ENCODE measurements around the gene SLC40A1. TPM values are rescaled to one million over a fixed set of nuclear protein-coding genes. Genes with fewer than 3 reads are reported as not detected.

Gene SLC40A1
- total RNA-seq, 1 experiment from 2014 or later, result not detected

- Histone ChIP-seq H2BK15ac (ENCODE audit: low read depth, low read length) (no peak overlapping the region), H2BK12ac (ENCODE audit: insufficient read length, low read depth, low read length) (no peak overlapping the region), H3K79me2 (ENCODE audit: insufficient read depth, low read length) (no peaks in the 10 kb centered on the region), H2AFZ (ENCODE audit: low read length) (no peak overlapping the region), H4K20me1 (ENCODE audit: control insufficient read depth, insufficient read depth, insufficient read length) (no peaks in the 10 kb centered on the region), H3K14ac (ENCODE audit: insufficient read depth, low read length) (no peak overlapping the region), H3K27me3 (ENCODE audit: insufficient read depth, low read length) (peaks cover 18% of the 10 kb centered on the region; the same call in 1 of the 2 replicates), H2BK120ac (ENCODE audit: low read depth, low read length, poor library complexity, severe bottlenecking) (no peak overlapping the region), H4K8ac (replicated peaks; ENCODE audit: insufficient read length, low read depth, low read length) (no peak overlapping the region), H2BK5ac (ENCODE audit: insufficient read length, low read length) (no peak overlapping the region), H3K4ac (ENCODE audit: low read depth, low read length) (no peak overlapping the region), H3K18ac (ENCODE audit: insufficient read length, low read depth, low read length) (no peak overlapping the region), H3K79me1 (ENCODE audit: insufficient read depth, low read depth, low read length, poor library complexity, severe bottlenecking) (no peaks in the 10 kb centered on the region), H3K23me2 (ENCODE audit: insufficient read length, low read depth, low read length, poor library complexity, severe bottlenecking) (no peaks in the 10 kb centered on the region), H2AK5ac (ENCODE audit: insufficient read length, low read length) (no peak overlapping the region), H3K23ac (ENCODE audit: insufficient read length, low read depth, low read length) (no peak overlapping the region), H3K4me2 (ENCODE audit: insufficient read depth, insufficient read length, low read length) (no peak overlapping the region), H3K27ac (ENCODE audit: insufficient read length, low read depth, low read length) (no peak overlapping the region), H3K9me3 (ENCODE audit: control insufficient read depth, low read depth, low read length) (no peaks in the 10 kb centered on the region), H3T11ph (ENCODE audit: low read length) (no peak overlapping the region), H2BK20ac (ENCODE audit: low read depth, low read length, poor library complexity, severe bottlenecking) (no peak overlapping the region), H4K91ac (ENCODE audit: insufficient read length, low read depth, low read length) (no peak overlapping the region), H4K5ac (ENCODE audit: insufficient read length, low read depth, low read length) (no peak overlapping the region), H3K4me1 (ENCODE audit: insufficient read depth, low read length) (no peaks in the 10 kb centered on the region), H3K56ac (ENCODE audit: insufficient read length, low read depth, low read length) (no peak overlapping the region), H3K9ac (ENCODE audit: extremely low read depth, insufficient read length, low read length) (no peak overlapping the region)
- no peak for DNase-seq
- WGBS (ENCODE audit: extremely low coverage, insufficient read length, low lambda C conversion rate), result no CpG with 5 or more reads among the region's 5 CpGs
- no peak for TF ChIP-seq CTCF (conservative IDR thresholded peaks at IDR 0.05)
- H3K27ac Mint-ChIP-seq, result no peak overlapping the region
- no peaks in the 10 kb centered on the region; a peak in 1 of 5 replicates for H3K9me3 Mint-ChIP-seq
- peaks cover 83% of the 10 kb centered on the region for H3K27me3 Mint-ChIP-seq (ENCODE audit: low read depth)
- H3K4me3 Mint-ChIP-seq, result no peak overlapping the region
- peaks cover 4 to 7% of the 10 kb centered on the region in 2 experiments for H3K4me1 Mint-ChIP-seq
- H3K36me3 Mint-ChIP-seq (ENCODE audit: insufficient read depth in 1 of 3, low read depth in 3 of 3), result no peaks in the 10 kb centered on the region
These were observed 5.7 kb downstream of the SLC40A1 start for GRCh38 chr2:189574793-189575475.
